Heart right ventricle (tissue), 16 donors: ENCODE data around the gene COL1A2. TPM values are rescaled to one million over a fixed set of nuclear protein-coding genes. Genes with fewer than 3 reads are reported as not detected.

Source experiments
- ATAC-seq, 8 donors: fragments of 200-7000 bp; cut with Tn5 transposase; one replicate each; pipeline ENCODE4 v1.9.1; 2020; ENCODE audit warnings: mild to moderate bottlenecking in 8 of 8, moderate library complexity in 8 of 8, moderate number of reproducible peaks in 1 of 8
- DNase-seq, 2 donors: peaks; one replicate each; pipeline ENCODE4 v3.0.0-alpha.2; 2020
- H3K27ac ChIP-seq, 10 donors: fragments of 200-600 bp; sonication (generic) in 2 of 10; one replicate each; pipeline versions ENCODE4 v1.5.0 to v1.8.0; 2020 to 2022; ENCODE audit warnings: mild to moderate bottlenecking in 3 of 10
- H3K27me3 ChIP-seq, 7 donors: fragments of 200-600 bp; one replicate each; pipeline ENCODE4 v1.8.0; 2021 to 2022; ENCODE audit warnings: mild to moderate bottlenecking in 2 of 7
- H3K36me3 ChIP-seq, 9 donors: fragments of 200-600 bp; sonication (generic) in 1 of 9; one replicate each; pipeline versions ENCODE4 v1.5.0 to v1.8.0; 2020 to 2022; ENCODE audit warnings: mild to moderate bottlenecking in 2 of 9
- H3K4me1 ChIP-seq, 9 donors: fragments of 200-600 bp; sonication (generic) in 1 of 9; one replicate each; pipeline versions ENCODE4 v1.5.0 to v1.8.0; 2020 to 2022; ENCODE audit warnings: mild to moderate bottlenecking in 4 of 9
- H3K4me3 ChIP-seq, 10 donors: fragments of 200-600 bp; sonication (generic) in 2 of 10; one replicate each; pipeline versions ENCODE4 v1.5.0 to v1.8.0; 2020 to 2022; ENCODE audit warnings: mild to moderate bottlenecking in 7 of 10, moderate library complexity in 2 of 10
- H3K9me3 ChIP-seq, 11 donors: fragments of 200-600 bp in 10 of 11; sonication (generic) in 2 of 11; one replicate each; pipeline versions ENCODE4 v1.5.0 to v1.8.0; 2013 to 2022; ENCODE audit warnings: mild to moderate bottlenecking in 2 of 11, control low read depth in 1 of 11, moderate library complexity in 1 of 11
- WGBS, 2 donors: extraction: QIAGEN DNeasy Blood & Tissue Kit; methylation state at CpG; one replicate each; pipeline ENCODE4 v1.1.7; 2013; ENCODE audit warnings: inconsistent platforms in 1 of 2; 5-methylcytosine and 5-hydroxymethylcytosine counted together
- intact Hi-C, 10 donors: fragments of 100-400 bp; cut with DNase I; formaldehyde crosslinking; loops; one replicate each; pipeline versions ENCODE4 v1.11.1 to v1.14.2; 2022
- polyA plus RNA-seq, 2 donors: library from polyadenylated mRNA; stranded (reverse); fragments of 200-250 nt; gene quantifications; one replicate each; pipeline ENCODE4 v1.2.3, GENCODE V29; 2013
- total RNA-seq, 10 donors: library from RNA; stranded (reverse); fragmentation: NEBNext Ultra II Directional in 3 of 10; extraction: Animal tissue kit (Norgen Biotek cat#: 25700) in 3 of 10; gene quantifications; one replicate each; pipeline versions ENCODE4 v1.2.1 to v1.2.4, GENCODE V29; 2021 to 2023
- TF ChIP-seq, protein P1 (sequence below), 9 donors: fragments of 200-600 bp; sonication (generic) in 2 of 9; IDR thresholded peaks; one replicate each; pipeline versions ENCODE4 v1.5.0 to v1.8.0; 2021 to 2022; ENCODE audit warnings: antibody characterized with exemption in 9 of 9, mild to moderate bottlenecking in 5 of 9, moderate library complexity in 1 of 9
- donor health status: Arrhythmogenic right ventricular cardiomyopathy.
- donor health status: ischemic (EF 13 %, LVEDD 7.1; RV severe dilation, severe dysfunction).
- donor health status: healthy with polysubstance abuse.
- donor health status: DM: no; HTN: yes; CAD: no.
- donor health status: DM: no; HTN: no; CAD: no.
- donor health status: ischemic (EF 25% LVEDD 6.9; RV normal size, moderate dysfunction).
- donor health status: ischemic (EF 25% LVEDD 5.7; RV mildly dilated, moderate dysfunction).
- donor health status: healthy.
- donor health status: DM: yes; HTN: yes; CAD: no.
- donor health status: Ischemic cardiomyopathy.
- donor health status: ischemic (EF 35%, LVEDD 5.7; RV mildly dilated, moderate dysfunction).
- donor health status: nonischemic (EF 11% LVEDD 7.7; RV severe dilation, severe dysfunction).
- donor health status: DM: yes; HTN: yes; CAD: no.
- donor health status: PGD.
- donor health status: ischemic (EF 29% LVEDD 5.4; RV normal size, mild dysfunction).
- donor health status: nonischemic (EF 23%, LVEDD 6.1; RV moderate dilation, normal function).

COL1A2 gene
- total and polyA plus RNA-seq, 12 donors = 45.2 to 428 (median 91.0) TPM

- DNase-seq = no peak
- Histone ChIP-seq H3K36me3 (no peaks in the 10 kb centered on the region), H3K27me3 (no peaks in the 10 kb centered on the region), H3K27ac (no peak overlapping the region), H3K4me3 (no peak overlapping the region), H3K4me1 (peaks cover 0 to 24% (median 8%) of the 10 kb centered on the region in 9 donors), H3K9me3 (peaks cover 0 to 15% (median 3%) of the 10 kb centered on the region in 11 donors)
- WGBS, 2 donors = 53 to 60% methylated on average over 4 of the region's 4 CpGs
- intact Hi-C loops = loop anchor here in 9 of 10 donors (5.0 to 10.0 kb wide), 11 partner anchors 54 to 1034 kb away; partner anchors contain the start of genes SGCE (in 5 of the 9), CASD1 (in 2 of the 9) and ASB4 (in 1 of the 9)
- no peak for ATAC-seq
- TF ChIP-seq, protein P1, sequence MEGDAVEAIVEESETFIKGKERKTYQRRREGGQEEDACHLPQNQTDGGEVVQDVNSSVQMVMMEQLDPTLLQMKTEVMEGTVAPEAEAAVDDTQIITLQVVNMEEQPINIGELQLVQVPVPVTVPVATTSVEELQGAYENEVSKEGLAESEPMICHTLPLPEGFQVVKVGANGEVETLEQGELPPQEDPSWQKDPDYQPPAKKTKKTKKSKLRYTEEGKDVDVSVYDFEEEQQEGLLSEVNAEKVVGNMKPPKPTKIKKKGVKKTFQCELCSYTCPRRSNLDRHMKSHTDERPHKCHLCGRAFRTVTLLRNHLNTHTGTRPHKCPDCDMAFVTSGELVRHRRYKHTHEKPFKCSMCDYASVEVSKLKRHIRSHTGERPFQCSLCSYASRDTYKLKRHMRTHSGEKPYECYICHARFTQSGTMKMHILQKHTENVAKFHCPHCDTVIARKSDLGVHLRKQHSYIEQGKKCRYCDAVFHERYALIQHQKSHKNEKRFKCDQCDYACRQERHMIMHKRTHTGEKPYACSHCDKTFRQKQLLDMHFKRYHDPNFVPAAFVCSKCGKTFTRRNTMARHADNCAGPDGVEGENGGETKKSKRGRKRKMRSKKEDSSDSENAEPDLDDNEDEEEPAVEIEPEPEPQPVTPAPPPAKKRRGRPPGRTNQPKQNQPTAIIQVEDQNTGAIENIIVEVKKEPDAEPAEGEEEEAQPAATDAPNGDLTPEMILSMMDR (IDR thresholded peaks at IDR 0.05) = no peak
Measured at GRCh38 chr7:94451187-94451586, 56.5 kb downstream of the COL1A2 start.

GRCh38 chr7:94452239-94452638 lies 57.5 kb downstream of the COL1A2 start:
- Histone ChIP-seq H3K36me3 (no peaks in the 10 kb centered on the region), H3K4me1 (peaks cover 0 to 24% (median 8%) of the 10 kb centered on the region in 9 donors), H3K27me3 (no peaks in the 10 kb centered on the region), H3K27ac (no peak overlapping the region), H3K9me3 (peaks cover 0 to 22% (median 3%) of the 10 kb centered on the region in 11 donors), H3K4me3 (no peak overlapping the region)
- WGBS, 2 donors = 27 to 45% methylated on average over 3 of the region's 3 CpGs
- DNase-seq (peak in 1 of 2 donors; percentile 24), ATAC-seq (peak in 7 of 8 donors; percentile 57 to 93 (median 84))
- intact Hi-C loops = loop anchor here in 9 of 10 donors (2.0 to 10.0 kb wide), 13 partner anchors 53 to 1033 kb away; partner anchors contain the start of genes SGCE (in 6 of the 9), CASD1 (in 2 of the 9) and ASB4 (in 1 of the 9)
- TF ChIP-seq, protein P1 (IDR thresholded peaks at IDR 0.05) = no peak

DNA sequence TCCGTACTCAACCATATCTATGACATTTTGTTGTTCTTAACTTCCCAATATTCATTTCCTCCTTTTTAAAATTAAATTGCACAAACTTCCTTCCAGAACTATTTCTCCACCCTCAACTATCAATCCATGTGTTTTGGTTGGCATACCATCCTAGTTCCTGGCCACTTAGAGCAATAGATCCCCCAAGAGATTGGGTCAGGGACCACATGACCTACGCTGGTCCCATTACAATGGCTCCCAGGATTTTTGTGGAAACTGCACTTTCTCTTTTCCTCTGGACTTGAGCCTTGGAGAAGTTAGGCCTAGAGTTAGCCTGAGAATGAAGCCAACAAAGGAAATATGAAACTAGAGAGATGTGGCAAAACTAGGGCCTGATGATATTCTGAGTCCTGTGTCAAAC lies 59.2 kb downstream of the COL1A2 start:
- Histone ChIP-seq H3K4me3 (no peak overlapping the region), H3K4me1 (peaks cover 0 to 24% (median 8%) of the 10 kb centered on the region in 9 donors), H3K27ac (peak overlapping the region in 1 of 10 donors; percentile 23), H3K36me3 (no peaks in the 10 kb centered on the region), H3K9me3 (peaks cover 0 to 12% (median 0%) of the 10 kb centered on the region in 11 donors), H3K27me3 (no peaks in the 10 kb centered on the region)
- intact Hi-C loops = loop anchor here in 9 of 10 donors (2.0 to 10.0 kb wide), 13 partner anchors 51 to 1031 kb away; partner anchors contain the start of genes SGCE (in 6 of the 9), CASD1 (in 2 of the 9) and ASB4 (in 1 of the 9)
- TF ChIP-seq, protein P1 (IDR thresholded peaks at IDR 0.05) = no peak
- DNase-seq = no peak
- peak in 3 of 8 donors; percentile 42 to 70 (median 53) for ATAC-seq
- 50 to 51% methylated on average over 2 of the region's 2 CpGs for WGBS, 2 donors

DNA sequence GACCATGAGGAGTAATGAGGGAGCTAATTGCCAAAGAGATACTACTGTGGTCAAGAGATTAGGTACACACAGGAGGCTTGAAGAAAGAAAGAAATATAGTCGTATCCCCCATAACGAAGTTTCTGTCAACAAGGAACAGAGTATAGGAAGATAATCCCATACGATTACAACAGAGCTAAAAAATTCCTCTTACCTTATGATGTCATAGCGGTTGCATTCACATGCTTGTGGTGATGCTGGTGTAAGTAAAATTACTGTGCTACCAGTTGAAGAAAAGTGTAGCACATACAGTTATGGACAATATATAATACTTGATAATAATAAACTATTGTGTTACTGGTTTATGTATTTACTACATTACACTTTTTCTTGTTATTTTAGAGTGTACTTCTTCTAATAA lies 63.3 kb downstream of the COL1A2 start:
- intact Hi-C loops = loop anchor here in 5 of 10 donors (10.0 kb wide), 4 partner anchors 47 to 1027 kb away; partner anchors contain the start of genes SGCE (in 3 of the 5), ASB4 (in 1 of the 5) and CASD1 (in 1 of the 5)
- DNase-seq (no peak), ATAC-seq (no peak)
- TF ChIP-seq, protein P1 (IDR thresholded peaks at IDR 0.05) = no peak
- Histone ChIP-seq H3K9me3 (peaks cover 0 to 12% (median 0%) of the 10 kb centered on the region in 11 donors), H3K27me3 (no peaks in the 10 kb centered on the region), H3K27ac (no peak overlapping the region), H3K4me3 (no peak overlapping the region), H3K4me1 (peaks cover 0 to 8% (median 0%) of the 10 kb centered on the region in 9 donors), H3K36me3 (no peaks in the 10 kb centered on the region)
- WGBS, 2 donors = 88 to 96% methylated on average over 4 of the region's 4 CpGs
